HG03442 (cell line): ENCODE data around the gene DNASE1L2.

ENCODE experiments used
- ATAC-seq: cut with Tn5 transposase; IDR thresholded peaks from one replicate; pipeline ENCODE4 v1.9.1; 2021; ENCODE audit warnings: mild to moderate bottlenecking, moderate library complexity; ENCODE audit not compliant: unreplicated experiment

Gene DNASE1L2

GRCh38 chr16:2267505-2267912 is 31.3 kb downstream of the DNASE1L2 start:
- ATAC-seq = peak; percentile 57

DNA sequence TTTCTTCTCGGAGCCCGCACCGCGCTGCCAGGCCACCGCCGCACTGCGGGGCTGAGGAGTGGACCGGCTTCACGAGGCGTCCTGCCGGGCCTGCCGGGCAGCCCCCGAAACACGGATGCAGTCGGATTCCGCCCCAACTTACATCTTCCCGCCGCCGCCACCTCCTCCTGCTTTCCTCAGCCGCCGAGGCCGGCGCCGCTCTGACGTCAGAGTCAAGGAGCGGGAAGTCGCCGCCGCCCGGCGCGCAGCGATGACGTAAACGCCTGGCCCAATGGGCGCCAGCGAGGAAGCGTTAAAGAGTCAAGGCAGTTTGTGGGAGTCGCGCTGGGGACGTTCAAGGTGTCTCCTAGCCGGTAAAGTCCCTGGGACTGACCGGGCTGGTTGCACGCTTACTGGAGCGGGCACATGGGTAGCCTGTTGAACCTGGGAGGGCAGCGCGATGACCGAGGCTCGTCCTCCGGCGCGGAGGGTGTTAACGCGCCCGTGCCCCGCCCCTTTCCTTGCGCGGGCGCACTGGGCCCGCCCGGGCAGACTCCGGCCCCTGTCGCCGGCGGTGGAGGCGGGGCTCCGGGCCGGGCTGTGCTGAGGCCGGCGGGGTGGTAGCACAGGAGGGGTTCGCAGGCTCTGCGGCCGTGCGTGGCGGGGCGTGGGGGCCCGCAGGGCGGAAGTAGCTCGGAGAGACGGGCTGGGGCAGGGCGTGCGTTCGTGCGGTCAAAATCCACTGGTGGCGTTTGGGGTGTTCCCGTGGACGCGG is 31.8 kb downstream of the DNASE1L2 start, which contains the start of gene RNPS1:
RNPS1 (minus strand) TSS at position 214 of the 754 bp plus-strand sequence. CDS start 3,483 bp downstream, outside the sequence.
- ATAC-seq = peak; percentile 76

DNA sequence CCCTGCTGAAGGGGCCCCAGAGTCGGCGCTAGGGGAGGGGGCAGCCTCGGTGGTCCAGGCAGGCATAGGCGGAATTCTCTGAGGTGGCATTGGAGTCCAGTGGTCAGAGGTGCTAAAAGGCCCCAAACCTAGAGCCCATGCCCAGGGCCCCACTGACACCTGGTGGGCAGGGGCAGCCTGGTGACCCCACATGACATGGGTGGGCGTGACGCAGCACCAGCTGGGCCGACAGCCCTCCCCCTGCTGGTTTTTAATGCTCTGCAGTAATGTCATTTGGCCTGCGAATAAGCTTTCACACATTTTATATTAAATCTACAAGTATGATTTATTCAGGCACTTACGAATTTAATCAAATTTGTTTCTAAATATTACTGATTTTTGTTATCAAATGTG is 33.8 kb downstream of the DNASE1L2 start:
- ATAC-seq = no peak

GRCh38 chr16:2270588-2271470 is 34.6 kb downstream of the DNASE1L2 start:
- no peak for ATAC-seq

DNA sequence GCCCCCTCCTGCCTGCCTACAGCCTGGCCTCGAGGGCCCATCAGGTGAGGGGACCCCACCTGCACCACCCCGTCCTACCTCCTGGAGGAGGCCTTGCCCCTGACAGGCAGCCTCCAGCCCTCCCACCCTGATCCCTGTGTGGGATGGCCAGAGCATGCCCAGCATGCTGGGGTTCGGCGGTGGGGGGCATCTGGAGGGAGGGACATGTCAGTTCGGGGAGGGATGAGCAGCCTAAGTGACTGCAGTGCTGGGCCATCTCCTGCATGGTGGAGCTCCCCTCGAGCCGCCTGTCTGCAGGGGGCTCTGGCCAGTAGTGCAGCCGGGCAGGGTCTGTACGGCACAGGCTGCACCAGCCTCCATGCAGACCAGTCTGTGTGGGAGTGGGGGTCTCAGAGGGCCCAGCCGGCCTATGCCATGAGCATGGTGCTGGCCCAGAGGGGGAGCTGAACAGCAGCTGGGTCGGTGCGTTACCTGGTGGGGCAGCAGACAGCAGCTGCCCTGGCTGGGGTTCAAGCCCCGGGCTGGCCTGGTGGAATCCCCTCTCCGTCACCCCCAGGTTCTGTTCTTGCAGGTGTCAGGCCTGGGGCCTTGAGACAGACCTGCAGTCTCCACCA is 35.7 kb downstream of the DNASE1L2 start:
- ATAC-seq = no peak

DNA sequence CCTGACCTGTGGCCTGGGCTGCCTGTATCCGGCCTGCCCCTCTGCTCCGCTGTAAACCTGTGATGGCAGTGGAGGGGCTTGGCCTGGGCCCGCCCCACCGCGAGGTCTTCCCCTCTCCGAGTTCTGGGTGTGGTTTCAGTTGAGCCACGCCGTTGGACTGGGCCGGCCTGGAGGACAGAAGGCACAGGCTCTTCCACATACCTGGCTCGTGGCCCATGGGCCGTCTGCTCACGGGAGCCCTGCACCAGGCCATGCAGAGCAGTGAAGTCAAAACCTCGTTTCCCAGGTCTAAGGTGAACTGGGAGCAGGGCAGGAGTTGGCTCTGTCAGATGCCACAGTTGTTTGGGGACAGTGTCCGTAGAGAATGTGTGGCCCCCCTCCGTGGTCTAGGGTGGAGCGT is 37.2 kb downstream of the DNASE1L2 start:
- no peak for ATAC-seq

DNA sequence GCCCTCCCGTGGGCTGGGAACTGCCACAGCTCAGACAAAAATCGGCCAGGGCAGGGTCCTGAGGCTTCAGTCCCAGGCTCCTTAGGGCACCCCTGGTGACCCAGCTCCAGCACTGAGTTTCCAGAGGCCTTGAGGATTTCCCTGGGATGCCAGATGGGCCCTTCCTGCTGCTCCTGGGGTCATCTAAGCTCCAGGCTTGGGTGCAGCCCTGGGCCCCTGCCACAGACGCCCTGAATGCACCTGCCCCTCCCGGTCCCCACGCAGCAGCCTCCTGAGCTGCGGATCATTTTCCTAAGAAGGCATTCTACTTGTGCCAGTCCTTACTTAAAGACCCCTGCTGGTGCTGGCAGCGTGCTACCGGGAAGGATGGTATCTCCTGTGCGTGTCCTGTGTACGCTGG is 37.7 kb downstream of the DNASE1L2 start:
- ATAC-seq = no peak

- no peak for ATAC-seq
These were observed 39.5 kb downstream of the DNASE1L2 start for GRCh38 chr16:2275476-2276367.

DNA sequence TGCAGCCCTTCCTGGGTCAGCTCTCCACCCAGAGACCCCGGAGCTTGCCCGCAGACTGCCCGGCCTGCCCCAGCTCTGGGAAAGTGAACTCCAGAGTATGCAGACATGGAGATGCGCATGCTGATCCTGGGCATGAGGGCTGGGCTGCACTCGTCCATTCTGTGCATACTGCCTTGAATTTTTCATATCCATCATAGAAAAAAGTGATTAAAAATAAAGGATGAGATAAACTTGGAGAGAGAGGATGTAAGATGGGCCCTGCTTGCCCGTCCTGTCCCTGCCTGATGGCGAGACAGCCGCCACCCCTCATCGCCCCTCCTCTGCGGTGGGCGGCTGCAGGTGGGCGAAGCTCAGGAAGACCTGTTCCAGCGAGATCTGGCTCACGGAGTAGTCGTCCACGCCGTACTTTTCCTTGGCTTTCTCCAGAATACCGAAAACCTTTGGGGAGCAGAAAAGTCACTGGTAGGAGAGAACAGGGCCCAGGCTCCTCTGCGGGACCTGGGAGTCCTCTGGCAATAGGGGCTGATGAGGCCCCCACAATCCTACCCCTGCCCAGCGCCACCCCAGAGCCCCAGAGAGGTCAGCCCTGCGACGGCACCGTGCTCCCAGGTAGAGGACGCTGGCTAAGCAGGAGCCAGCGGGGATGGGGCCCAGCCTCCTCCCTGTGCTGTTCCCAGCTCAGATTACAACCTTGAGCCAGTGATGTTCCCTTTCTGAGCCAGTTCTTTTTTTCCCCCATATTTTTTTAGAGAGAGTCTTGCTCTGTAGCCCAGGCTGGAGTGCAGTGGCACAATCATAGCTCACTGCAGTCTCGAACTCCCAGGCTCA is 40.3 kb downstream of the DNASE1L2 start:
- ATAC-seq = no peak

GRCh38 chr16:2277466-2278271 is 41.4 kb downstream of the DNASE1L2 start:
- ATAC-seq = no peak

DNA sequence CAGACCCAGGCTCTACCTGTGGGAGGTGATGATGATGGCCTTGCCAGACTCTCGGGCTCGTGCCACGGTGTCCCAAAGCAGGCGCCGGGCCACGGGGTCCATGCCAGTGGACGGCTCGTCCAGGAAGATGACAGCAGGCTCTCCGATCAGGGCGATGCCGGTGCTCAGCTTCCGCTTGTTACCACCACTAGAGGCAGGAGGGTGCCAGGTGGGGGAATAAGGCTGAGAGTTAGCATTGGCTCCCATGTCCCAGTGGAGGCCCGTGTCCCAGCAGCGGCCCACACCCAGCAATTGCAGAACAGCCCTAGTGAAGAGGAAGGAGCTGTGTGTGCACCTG is 42.0 kb downstream of the DNASE1L2 start:
- ATAC-seq = no peak

GRCh38 chr16:2278956-2279800 is 42.9 kb downstream of the DNASE1L2 start:
- no peak for ATAC-seq

GRCh38 chr16:2280461-2280860 is 44.2 kb downstream of the DNASE1L2 start:
- ATAC-seq = no peak

DNA sequence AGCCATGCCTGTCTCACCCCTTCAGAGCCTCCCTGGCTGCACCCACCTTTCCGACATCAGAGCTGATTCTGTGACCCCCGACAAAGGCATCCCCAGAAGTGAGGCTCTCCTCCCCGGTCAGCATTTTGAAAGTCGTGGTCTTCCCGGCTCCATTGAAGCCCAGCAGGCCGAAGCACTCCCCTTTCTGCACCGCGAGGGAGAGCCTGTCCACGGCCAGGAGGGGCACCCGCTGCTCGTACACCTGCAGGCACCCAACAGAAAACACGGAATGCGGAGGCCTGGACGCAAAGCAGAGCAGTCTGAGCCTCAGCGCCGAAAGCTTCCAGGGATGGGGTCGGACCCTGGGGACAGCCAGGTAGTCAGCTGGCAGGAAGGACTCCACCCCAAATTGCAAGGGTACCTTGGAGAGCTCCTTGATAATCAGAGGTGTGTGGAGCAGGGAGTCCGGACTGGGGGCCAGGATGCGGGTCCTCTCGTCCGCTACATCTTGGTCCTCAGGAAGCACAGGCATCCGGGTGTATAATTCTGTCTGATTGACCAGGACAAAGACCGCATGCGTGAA is 44.8 kb downstream of the DNASE1L2 start:
- ATAC-seq = no peak

- ATAC-seq = no peak
These were observed 46.0 kb downstream of the DNASE1L2 start for GRCh38 chr16:2282262-2282661.

GRCh38 chr16:2282866-2283555 is 46.8 kb downstream of the DNASE1L2 start:
- ATAC-seq = no peak
